NCI-H345 (cell line): ENCODE results near the gene FMNL2.

ENCODE experiments used
- DNase-seq: peaks from one replicate; lab custom pipeline; 2025; lab: John Stamatoyannopoulos, UW

The FMNL2 gene

GRCh38 chr2:152651834-152652233 lies 316.9 kb downstream of the FMNL2 start:
- DNase-seq = no peak

- DNase-seq = no peak
Observed at GRCh38 chr2:152655880-152656279, 320.9 kb downstream of the FMNL2 start.

- no peak for DNase-seq
Observed at GRCh38 chr2:152657043-152657442, 322.1 kb downstream of the FMNL2 start.

DNA sequence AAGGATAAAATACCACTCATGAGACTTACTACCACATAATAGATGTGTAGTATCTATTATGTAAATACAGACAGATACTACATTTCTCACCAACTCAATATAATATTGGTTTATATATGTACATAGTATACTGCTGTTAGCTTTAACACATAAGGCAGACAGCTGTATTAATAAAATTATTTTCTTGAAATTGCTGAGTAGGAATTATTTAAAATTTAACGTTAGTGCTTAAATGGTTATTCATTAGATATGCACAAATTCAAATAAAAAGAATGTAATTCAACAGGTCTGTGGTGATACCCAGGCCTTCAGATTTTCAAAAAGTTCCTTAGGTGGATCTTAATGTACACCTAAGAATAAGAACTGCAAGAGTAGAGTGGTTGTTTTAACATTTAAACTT lies 323.2 kb downstream of the FMNL2 start:
- no peak for DNase-seq

DNA sequence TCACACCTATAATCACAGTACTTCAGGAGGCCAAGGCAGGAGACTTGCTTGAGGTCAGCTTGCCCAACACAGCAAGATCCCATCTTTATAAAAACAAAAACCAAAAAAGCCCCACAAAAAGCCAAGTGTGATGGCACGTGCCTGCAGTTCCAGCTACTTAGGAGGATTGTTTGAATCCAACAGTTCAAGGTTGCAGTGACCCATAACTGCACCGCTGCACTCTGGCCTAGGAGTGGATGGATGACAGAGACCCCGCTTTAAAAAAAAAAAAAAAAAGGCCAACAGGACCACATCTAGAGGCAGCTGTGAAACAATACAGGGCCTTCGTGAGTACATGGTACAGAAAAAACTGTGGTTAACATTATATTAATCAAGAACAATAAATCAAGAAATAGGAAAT lies 326.1 kb downstream of the FMNL2 start:
- DNase-seq = no peak

- DNase-seq = no peak
Observed at GRCh38 chr2:152664725-152665124, 329.8 kb downstream of the FMNL2 start.

DNA sequence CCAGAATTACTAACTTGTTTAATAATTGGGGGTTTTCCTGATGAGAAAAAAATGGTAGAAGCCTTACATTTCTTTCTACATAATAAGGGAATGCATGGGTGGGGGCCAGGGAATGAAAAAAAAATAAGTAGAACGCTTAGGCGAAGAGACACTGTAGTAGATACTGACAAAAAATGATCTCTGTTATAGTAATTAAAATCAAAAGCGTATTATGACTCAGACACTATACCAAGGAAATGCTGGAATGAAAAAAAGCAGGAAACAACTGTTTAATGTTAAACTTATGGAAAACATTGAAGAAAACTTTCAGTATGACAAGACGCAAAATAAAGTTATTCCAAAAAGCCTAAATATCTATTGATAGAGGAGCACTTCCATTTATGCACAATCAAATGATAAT lies 339.4 kb downstream of the FMNL2 start:
- DNase-seq = no peak

- no peak for DNase-seq
Observed at GRCh38 chr2:152676461-152676860, 341.5 kb downstream of the FMNL2 start.

- no peak for DNase-seq
Observed at GRCh38 chr2:152678808-152679207, 343.8 kb downstream of the FMNL2 start.

DNA sequence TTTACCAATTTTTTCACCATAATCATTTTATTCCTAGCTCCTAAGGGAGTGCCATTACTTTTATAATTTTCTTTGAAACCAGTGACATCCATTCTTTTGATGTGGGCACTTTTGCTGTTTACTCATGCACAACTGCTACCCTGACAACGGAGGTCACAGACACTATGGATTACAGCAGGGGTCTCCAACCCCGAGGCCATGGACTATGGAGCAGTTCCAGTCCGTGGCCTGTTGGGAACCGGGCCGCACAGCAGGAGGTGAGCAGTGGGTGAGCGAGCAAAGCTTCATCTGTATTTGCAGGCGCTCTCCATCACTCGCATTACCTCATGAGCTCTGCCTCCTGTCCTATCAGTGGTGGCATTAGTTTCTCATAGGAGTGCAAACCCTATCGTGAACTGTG lies 347.7 kb downstream of the FMNL2 start:
- no peak for DNase-seq

DNA sequence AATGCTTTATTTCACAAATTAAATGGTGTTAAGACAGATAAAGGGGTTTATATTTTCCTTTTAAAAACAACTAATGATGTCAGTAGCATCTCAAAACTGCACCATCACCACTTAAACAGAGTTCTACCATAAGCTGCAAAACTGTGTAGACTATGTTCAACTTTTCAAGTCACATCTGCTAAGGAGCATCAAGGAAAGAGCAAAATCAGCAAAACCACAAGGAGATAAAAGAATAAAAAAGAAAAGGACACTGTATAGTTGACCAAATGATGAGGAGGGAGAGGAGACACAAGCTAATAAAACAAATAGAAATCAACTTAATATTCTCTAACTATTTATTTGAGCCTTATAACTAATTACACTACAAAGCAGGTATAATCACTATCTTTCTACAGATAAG lies 348.4 kb downstream of the FMNL2 start:
- DNase-seq = no peak

DNA sequence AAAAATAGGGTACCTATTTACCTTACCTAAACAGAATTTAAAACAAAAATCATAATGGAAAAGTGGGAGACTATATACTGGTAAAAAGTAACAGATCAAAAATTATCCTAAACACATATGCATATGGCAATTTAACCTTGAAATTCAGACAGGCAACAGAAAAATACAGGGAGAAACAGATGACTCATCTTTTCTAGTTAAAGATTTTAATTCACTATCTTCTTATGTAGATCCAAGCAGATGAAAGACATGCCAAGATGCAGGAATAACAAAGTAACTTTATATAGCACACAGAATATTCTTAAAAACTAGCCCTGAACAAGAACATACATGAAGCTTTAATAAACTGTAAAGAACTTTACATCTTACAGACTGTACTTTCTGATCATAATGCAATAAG lies 351.3 kb downstream of the FMNL2 start:
- no peak for DNase-seq

- DNase-seq = no peak
Observed at GRCh38 chr2:152693033-152693432, 358.1 kb downstream of the FMNL2 start.

GRCh38 chr2:152694161-152694661 lies 359.2 kb downstream of the FMNL2 start:
- no peak for DNase-seq

DNA sequence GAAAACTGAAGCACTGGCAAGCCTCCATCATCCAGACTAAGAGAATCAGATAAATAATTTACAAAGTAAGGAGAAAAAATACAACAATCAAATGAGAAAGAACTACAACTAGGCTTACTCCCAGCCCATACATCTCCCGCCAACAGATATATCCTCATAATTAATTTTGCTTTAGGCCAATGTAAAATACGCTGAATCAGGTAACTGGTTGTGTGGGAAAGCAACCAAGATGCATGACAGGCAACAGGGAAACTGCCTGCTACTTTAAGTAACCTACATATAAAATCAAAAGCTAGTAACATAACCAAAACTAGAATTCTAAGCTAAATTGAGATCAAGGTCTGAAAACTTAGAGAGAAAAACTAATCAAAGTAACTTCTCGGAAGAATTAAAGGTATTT lies 360.8 kb downstream of the FMNL2 start:
- no peak for DNase-seq

DNA sequence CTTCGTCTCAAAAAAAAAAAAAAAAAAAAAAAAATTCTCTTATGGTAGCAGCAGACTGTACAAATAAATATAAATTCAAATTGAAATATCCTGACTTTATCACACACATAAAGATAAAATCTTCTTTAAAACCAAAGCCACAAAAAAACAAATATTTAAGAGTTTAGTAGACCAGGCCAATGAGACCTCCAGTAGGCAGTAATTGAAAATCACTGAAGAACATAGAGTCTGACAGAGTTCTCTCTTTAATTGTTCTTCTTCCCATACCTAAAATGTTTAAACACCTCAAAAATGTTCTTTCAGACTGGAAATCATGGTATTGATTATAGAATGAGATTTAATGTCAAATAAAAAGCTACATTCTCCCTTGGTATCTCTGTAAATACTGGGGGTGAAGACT lies 361.5 kb downstream of the FMNL2 start:
- no peak for DNase-seq
